Upper lobe of left lung (tissue), 4 donors: ENCODE data around the gene ACAT2.

Experiments
- POLR2AphosphoS5 ChIP-seq, 2 donors: sonication (generic); formaldehyde crosslinking; IDR thresholded peaks; one replicate each; pipeline ENCODE4 v1.5.1; 2017; ENCODE audit warnings: antibody characterized with exemption in 2 of 2
- TF ChIP-seq, protein P1 (sequence below), 6 experiments: fragments of 450-650 bp in 4 of 6; fragments of 200-600 bp in 2 of 6; sonication (generic) in 2 of 6; IDR thresholded peaks; one replicate each; pipeline ENCODE4 v1.5.1; 2016 to 2019; ENCODE audit warnings: antibody characterized with exemption in 6 of 6

DNA sequence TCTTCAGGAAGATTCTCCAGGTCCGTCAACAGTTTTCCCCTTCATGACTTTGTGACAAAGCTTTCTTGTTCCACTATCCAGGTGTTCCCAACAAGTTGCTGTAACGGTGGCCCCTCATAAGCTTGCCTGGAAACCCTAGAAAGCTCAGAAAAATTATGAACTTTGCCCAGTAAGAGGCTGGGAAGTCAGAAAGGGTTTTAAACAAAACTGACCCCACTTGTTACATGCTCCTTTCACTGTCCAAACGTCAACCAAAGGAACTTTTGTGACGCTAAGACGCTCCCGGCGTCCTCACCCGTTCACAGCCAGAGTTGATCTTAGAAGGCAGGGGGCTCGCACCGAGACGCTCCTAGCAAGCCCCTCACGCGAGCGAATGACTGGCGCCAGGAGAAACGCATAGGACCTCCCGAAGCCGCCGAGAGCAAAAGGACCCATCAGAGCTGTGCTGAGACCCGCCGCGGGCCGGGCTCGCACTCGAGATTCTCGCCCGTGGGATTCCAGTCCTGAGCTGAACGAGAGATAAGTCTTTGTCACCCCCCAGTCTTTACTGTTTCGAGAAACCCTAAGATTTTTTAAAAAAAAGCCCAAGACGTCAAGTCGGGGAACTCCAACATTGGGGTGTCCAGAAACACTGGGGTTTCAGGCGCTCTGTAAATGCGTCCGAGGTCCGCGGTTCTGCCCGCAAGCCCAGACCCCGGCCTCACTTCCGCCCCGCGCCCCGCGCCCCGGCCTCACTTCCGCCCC is 544 bp upstream of the ACAT2 start:
- TF ChIP-seq, protein P1, sequence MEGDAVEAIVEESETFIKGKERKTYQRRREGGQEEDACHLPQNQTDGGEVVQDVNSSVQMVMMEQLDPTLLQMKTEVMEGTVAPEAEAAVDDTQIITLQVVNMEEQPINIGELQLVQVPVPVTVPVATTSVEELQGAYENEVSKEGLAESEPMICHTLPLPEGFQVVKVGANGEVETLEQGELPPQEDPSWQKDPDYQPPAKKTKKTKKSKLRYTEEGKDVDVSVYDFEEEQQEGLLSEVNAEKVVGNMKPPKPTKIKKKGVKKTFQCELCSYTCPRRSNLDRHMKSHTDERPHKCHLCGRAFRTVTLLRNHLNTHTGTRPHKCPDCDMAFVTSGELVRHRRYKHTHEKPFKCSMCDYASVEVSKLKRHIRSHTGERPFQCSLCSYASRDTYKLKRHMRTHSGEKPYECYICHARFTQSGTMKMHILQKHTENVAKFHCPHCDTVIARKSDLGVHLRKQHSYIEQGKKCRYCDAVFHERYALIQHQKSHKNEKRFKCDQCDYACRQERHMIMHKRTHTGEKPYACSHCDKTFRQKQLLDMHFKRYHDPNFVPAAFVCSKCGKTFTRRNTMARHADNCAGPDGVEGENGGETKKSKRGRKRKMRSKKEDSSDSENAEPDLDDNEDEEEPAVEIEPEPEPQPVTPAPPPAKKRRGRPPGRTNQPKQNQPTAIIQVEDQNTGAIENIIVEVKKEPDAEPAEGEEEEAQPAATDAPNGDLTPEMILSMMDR (IDR thresholded peaks at IDR 0.05): no peak
- no peak for TF ChIP-seq POLR2AphosphoS5 (IDR thresholded peaks at IDR 0.05)
